MM.1S (cell line): ENCODE measurements around the gene TFEB.

Experiments
- DNase-seq: peaks from one replicate; pipeline ENCODE4 v3.0.0-alpha.2; 2015
- H2AFZ ChIP-seq: fragments of 300-600 bp; sonication (generic); 2 replicates; pipeline ENCODE4 v1.6.0; 2016; ENCODE audit warnings: antibody characterized with exemption, low read length
- H3F3A ChIP-seq: fragments of 300-600 bp; sonication (generic); 2 replicates; pipeline ENCODE4 v1.6.1; 2016; ENCODE audit warnings: mild to moderate bottlenecking, antibody characterized with exemption, low read length, moderate library complexity, mixed read lengths; ENCODE audit not compliant: insufficient read depth
- H3K27ac ChIP-seq: fragments of 300-600 bp; sonication (generic); 2 replicates; pipeline ENCODE4 v1.5.1; 2016; ENCODE audit warnings: mild to moderate bottlenecking, low read length
- H3K27me3 ChIP-seq: fragments of 300-600 bp; sonication (generic); replicated peaks from 2 replicates; pipeline ENCODE4 v1.6.0; 2016; ENCODE audit warnings: low read length; ENCODE audit not compliant: insufficient read depth
- H3K36me3 ChIP-seq: fragments of 300-600 bp; sonication (generic); replicated peaks from 2 replicates; pipeline ENCODE4 v1.6.1; 2016; ENCODE audit warnings: mild to moderate bottlenecking, low read length, mixed read lengths; ENCODE audit not compliant: insufficient read depth
- H3K4me1 ChIP-seq: fragments of 300-600 bp; sonication (generic); 2 replicates; pipeline ENCODE4 v1.6.1; 2016; ENCODE audit warnings: low read length, mixed read lengths
- H3K4me2 ChIP-seq: fragments of 300-600 bp; sonication (generic); 2 replicates; pipeline ENCODE4 v1.6.0; 2016; ENCODE audit warnings: low read depth, low read length
- H3K4me3 ChIP-seq: fragments of 300-600 bp; sonication (generic); 2 replicates; pipeline ENCODE4 v1.5.1; 2016; ENCODE audit warnings: low read length, mixed read lengths
- H3K79me2 ChIP-seq: fragments of 300-600 bp; sonication (generic); 2 replicates; pipeline ENCODE4 v1.6.1; 2016; ENCODE audit warnings: mixed run types, low read length, mixed read lengths
- H3K9ac ChIP-seq: fragments of 300-600 bp; sonication (generic); 2 replicates; pipeline ENCODE4 v1.6.1; 2016; ENCODE audit warnings: low read length, mixed read lengths
- H3K9me2 ChIP-seq: fragments of 300-600 bp; sonication (generic); replicated peaks from 2 replicates; pipeline ENCODE4 v1.6.1; 2016; ENCODE audit warnings: mild to moderate bottlenecking, low read length, mixed read lengths; ENCODE audit not compliant: insufficient read depth
- H3K9me3 ChIP-seq: fragments of 300-600 bp; sonication (generic); replicated peaks from 2 replicates; pipeline ENCODE4 v1.6.1; 2016; ENCODE audit warnings: mild to moderate bottlenecking, low read length, mixed read lengths; ENCODE audit not compliant: insufficient read depth
- H4K20me1 ChIP-seq: fragments of 300-600 bp; sonication (generic); 2 replicates; pipeline ENCODE4 v1.6.1; 2016; ENCODE audit warnings: mild to moderate bottlenecking, low read length, moderate library complexity, mixed read lengths; ENCODE audit not compliant: insufficient read depth
- CTCF ChIP-seq: fragments of 300-600 bp; sonication (generic); IDR thresholded peaks from 2 replicates; pipeline ENCODE4 v1.5.1; 2016; ENCODE audit warnings: antibody characterized with exemption, low read length, mixed read lengths
- EZH2 ChIP-seq: fragments of 300-600 bp; sonication (generic); optimal IDR thresholded peaks from 2 replicates; pipeline ENCODE3; 2017; ENCODE audit warnings: low read depth, mild to moderate bottlenecking, antibody characterized with exemption, low read length, mixed read lengths
- EZH2phosphoT487 ChIP-seq: fragments of 300-600 bp; sonication (generic); IDR thresholded peaks from 2 replicates; pipeline ENCODE4 v1.6.1; 2018; ENCODE audit warnings: antibody characterized with exemption, low read length

Gene TFEB

GRCh38 chr6:41692730-41693129 is 42.7 kb downstream of the TFEB start:
- Histone ChIP-seq H3K9me3 (no peaks in the 10 kb centered on the region), H3F3A (no peaks in the 10 kb centered on the region), H3K36me3 (no peaks in the 10 kb centered on the region), H3K79me2 (no peaks in the 10 kb centered on the region), H3K4me3 (no peak overlapping the region), H3K27ac (no peak overlapping the region), H3K27me3 (no peaks in the 10 kb centered on the region), H4K20me1 (no peaks in the 10 kb centered on the region), H3K9ac (no peak overlapping the region), H2AFZ (no peak overlapping the region), H3K9me2 (no peaks in the 10 kb centered on the region), H3K4me2 (no peak overlapping the region), H3K4me1 (no peaks in the 10 kb centered on the region)
- no peak for TF ChIP-seq EZH2phosphoT487
- TF ChIP-seq EZH2: no peak
- TF ChIP-seq CTCF: no peak
- no peak for DNase-seq

GRCh38 chr6:41692080-41692675 is 43.2 kb downstream of the TFEB start:
- Histone ChIP-seq H3K79me2 (no peaks in the 10 kb centered on the region), H2AFZ (no peak overlapping the region), H3K27ac (no peak overlapping the region), H3K4me3 (no peak overlapping the region), H3K36me3 (no peaks in the 10 kb centered on the region), H3K9me2 (no peaks in the 10 kb centered on the region), H3K9me3 (no peaks in the 10 kb centered on the region), H4K20me1 (no peaks in the 10 kb centered on the region), H3K27me3 (no peaks in the 10 kb centered on the region), H3K9ac (no peak overlapping the region), H3K4me2 (no peak overlapping the region), H3F3A (no peaks in the 10 kb centered on the region), H3K4me1 (no peaks in the 10 kb centered on the region)
- no peak for DNase-seq
- no peak for TF ChIP-seq CTCF
- no peak for TF ChIP-seq EZH2phosphoT487
- no peak for TF ChIP-seq EZH2

- Histone ChIP-seq H3K4me1 (no peaks in the 10 kb centered on the region), H2AFZ (no peak overlapping the region), H3K79me2 (no peaks in the 10 kb centered on the region), H3K4me3 (no peak overlapping the region), H3K36me3 (no peaks in the 10 kb centered on the region), H4K20me1 (no peaks in the 10 kb centered on the region), H3F3A (no peaks in the 10 kb centered on the region), H3K4me2 (no peak overlapping the region), H3K9me3 (no peaks in the 10 kb centered on the region), H3K27ac (no peak overlapping the region), H3K27me3 (no peaks in the 10 kb centered on the region), H3K9me2 (no peaks in the 10 kb centered on the region), H3K9ac (no peak overlapping the region)
- TF ChIP-seq EZH2 (no peak), CTCF (no peak), EZH2phosphoT487 (no peak)
- no peak for DNase-seq
Observed at GRCh38 chr6:41691426-41692079, 43.9 kb downstream of the TFEB start.
